DND-41 (cell line): ENCODE results near the gene MMP25.

Experiments used
- CTCF ChIP-seq: IDR thresholded peaks from 2 replicates; pipeline ENCODE4 v1.5.1; 2012; ENCODE audit warnings: borderline replicate concordance, low read length, moderate library complexity, mild to moderate bottlenecking; ENCODE audit not compliant: poor library complexity, severe bottlenecking; ENCODE audit errors: extremely low read depth
- EZH2 ChIP-seq: IDR thresholded peaks from 3 replicates; pipeline ENCODE4 v1.6.1; 2012; ENCODE audit warnings: borderline replicate concordance, low read depth, mild to moderate bottlenecking, moderate library complexity, low read length, inconsistent platforms; ENCODE audit not compliant: severe bottlenecking

GRCh38 chr16:3013998-3014690, 32.2 kb upstream of the MMP25 start:
- TF ChIP-seq CTCF (no peak), EZH2 (no peak)
